ENCODE measurements around the gene SMIM14. TPM values are rescaled to one million over a fixed set of nuclear protein-coding genes. Genes with fewer than 3 reads are reported as not detected.

The SMIM14 gene
- total and polyA plus RNA-seq, 2 of the 8 experiments (the other 6 are each of a cell fraction or from before 2014, with no cell fraction given): 29.1 to 31.0 TPM

GRCh38 chr4:39505581-39505980, 133.1 kb downstream of the SMIM14 start (continued):
- no peak for TF ChIP-seq CHD7 (IDR thresholded peaks at IDR 0.05; ENCODE audit: insufficient replicate concordance, low read length)
- no peak for TF ChIP-seq NRF1 (IDR thresholded peaks at IDR 0.05; ENCODE audit: low read depth, low read length)
- no peak for TF ChIP-seq BRCA1 (IDR thresholded peaks at IDR 0.05; ENCODE audit: low read depth, low read length)
- no peak for TF ChIP-seq ZNF274 (IDR thresholded peaks at IDR 0.05; ENCODE audit: borderline replicate concordance, extremely low read depth, low read length)
- TF ChIP-seq E2F6 (IDR thresholded peaks at IDR 0.05): no peak
